ENCODE results near the gene NEAT1.

NEAT1 gene

GRCh38 chr11:65422633-65423515 lies at the start of gene NEAT1:
TSS of gene NEAT1 (plus strand) at chr11:65422798.
- DNase-seq = peak; percentile 81

- DNase-seq = no peak
Observed at GRCh38 chr11:65373839-65374580, 48.6 kb upstream of the NEAT1 start.

GRCh38 chr11:65375012-65375411 lies 47.6 kb upstream of the NEAT1 start:
- DNase-seq = no peak

- DNase-seq = no peak
Observed at GRCh38 chr11:65376138-65376713, 46.4 kb upstream of the NEAT1 start.

GRCh38 chr11:65377036-65377435 lies 45.6 kb upstream of the NEAT1 start:
- DNase-seq = no peak

GRCh38 chr11:65377777-65378176 lies 44.8 kb upstream of the NEAT1 start:
- DNase-seq = no peak

- DNase-seq = no peak
Observed at GRCh38 chr11:65378208-65378927, 44.2 kb upstream of the NEAT1 start.

- DNase-seq = no peak
Observed at GRCh38 chr11:65378928-65379638, 43.5 kb upstream of the NEAT1 start.

- DNase-seq = no peak
Observed at GRCh38 chr11:65379698-65380459, 42.7 kb upstream of the NEAT1 start.

- DNase-seq = no peak
Observed at GRCh38 chr11:65380460-65381119, 42.0 kb upstream of the NEAT1 start.

- DNase-seq = peak; percentile 45
Observed at GRCh38 chr11:65381716-65382032, 40.9 kb upstream of the NEAT1 start.

GRCh38 chr11:65382033-65382803 lies 40.4 kb upstream of the NEAT1 start, which contains the start of gene SLC25A45:
TSS of gene SLC25A45 (minus strand) at chr11:65382646. CDS start at chr11:65381951, 695 bp downstream.
- DNase-seq = peak; percentile 83

GRCh38 chr11:65382804-65383368 lies 39.7 kb upstream of the NEAT1 start:
- no peak for DNase-seq

- DNase-seq = no peak
Observed at GRCh38 chr11:65383778-65384177, 38.8 kb upstream of the NEAT1 start.

- no peak for DNase-seq
Observed at GRCh38 chr11:65384301-65384889, 38.2 kb upstream of the NEAT1 start.

- DNase-seq = peak; percentile 41
Observed at GRCh38 chr11:65386307-65387140, 36.1 kb upstream of the NEAT1 start, which contains the start of gene FRMD8. TSS of gene FRMD8 (plus strand) at chr11:65386637. CDS start at chr11:65387037, 400 bp downstream.

GRCh38 chr11:65388731-65389130 lies 33.9 kb upstream of the NEAT1 start:
- no peak for DNase-seq

GRCh38 chr11:65389294-65389980 lies 33.2 kb upstream of the NEAT1 start:
- no peak for DNase-seq

All from NCI-H1694 treated with DMSO at 0.1 percent for 48 hours (cell line).